K562 (cell line): ENCODE measurements around the gene TMEM158. TPM values are rescaled to one million over a fixed set of nuclear protein-coding genes. Genes with fewer than 3 reads are reported as not detected.

ENCODE experiments used
- CCNT2 ChIP-seq: IDR thresholded peaks from 2 replicates; pipeline ENCODE4 v1.6.1; 2011; ENCODE audit warnings: borderline replicate concordance, low read depth, mild to moderate bottlenecking, moderate library complexity, mixed read lengths, low read length; ENCODE audit not compliant: insufficient read length; ENCODE audit errors: extremely low read depth
- MAFF ChIP-seq: IDR thresholded peaks from 2 replicates; pipeline ENCODE4 v1.6.1; 2012; ENCODE audit warnings: low read length, improper control_type of control experiment
- MNT ChIP-seq, 2 experiments: fragments of 450-650 bp; conservative IDR thresholded peaks; 2 replicates each; pipeline ENCODE4 v1.6.1; 2017; ENCODE audit warnings: mild to moderate bottlenecking in 2 of 2, moderate library complexity in 2 of 2
- NR2C1 ChIP-seq, 2 experiments: fragments of 450-650 bp; IDR thresholded peaks; 2 replicates each; pipeline ENCODE4 v1.6.1; 2017; ENCODE audit warnings: mild to moderate bottlenecking in 2 of 2, antibody characterized with exemption in 1 of 2, inconsistent platforms in 1 of 2, missing compliant biosample characterization in 1 of 2, missing genetic modification characterization in 1 of 2
- PHTF2 ChIP-seq: fragments of 250-450 bp; sonication (Bioruptor Pico); IDR thresholded peaks from 2 replicates; pipeline ENCODE4 v1.5.0; 2021; ENCODE audit warnings: mild to moderate bottlenecking
- RBBP5 ChIP-seq: fragments of 200-600 bp; sonication (generic); IDR thresholded peaks from 2 replicates; pipeline ENCODE4 v1.6.1; 2012; ENCODE audit warnings: borderline replicate concordance, mild to moderate bottlenecking, low read length, control low read depth, inconsistent platforms; ENCODE audit not compliant: insufficient read depth, poor library complexity, severe bottlenecking
- RCOR1 ChIP-seq, 2 experiments: IDR thresholded peaks; 2 replicates each; pipeline ENCODE4 v1.6.1; 2012; ENCODE audit warnings: low read depth in 2 of 2, low read length in 2 of 2, borderline replicate concordance in 1 of 2, improper control_type of control experiment in 1 of 2
- RERE ChIP-seq: sonication (generic); formaldehyde crosslinking; IDR thresholded peaks from 2 replicates; pipeline ENCODE4 v1.8.0; 2023; ENCODE audit warnings: missing genetic modification reagents, mild to moderate bottlenecking, borderline replicate concordance
- ZNF318 ChIP-seq, 2 experiments: fragments of 450-650 bp; IDR thresholded peaks; 2 replicates each; pipeline ENCODE4 v1.6.1; 2016; ENCODE audit warnings: mild to moderate bottlenecking in 2 of 2, borderline replicate concordance in 1 of 2, low read depth in 1 of 2, moderate library complexity in 1 of 2
- polyA plus RNA-seq, 8 experiments: library from polyadenylated mRNA; depleted of rRNA in 4 of 8; stranded (reverse) in 5 of 8; unstranded in 3 of 8; fragments of >200 nt; fragmentation: Nextera tagmentation in 2 of 8; fragmentation: Illumina TruSeq in 1 of 8; extraction: Ambion mirVana in 2 of 8; extraction: Trizol in 1 of 8; gene quantifications; 2 replicates each; pipeline versions ENCODE4 v1.2.1 to v1.2.3, GENCODE V29; 2011 to 2014; ENCODE audit warnings: inconsistent platforms in 1 of 8, missing spikeins in 1 of 8
- total RNA-seq, 7 experiments: library from RNA; depleted of rRNA in 6 of 7; stranded (reverse); fragments of >200 nt in 6 of 7; fragmentation: Illumina TruSeq in 2 of 7; extraction: Trizol in 2 of 7; gene quantifications; 2 replicates each; pipeline versions ENCODE4 v1.2.1 to v1.2.3, GENCODE V29; 2011 to 2021; ENCODE audit warnings: low replicate concordance in 1 of 7

TMEM158 gene
- total and polyA plus RNA-seq, 9 of the 15 experiments (the other 6 are each of a cell fraction or from before 2014, with no cell fraction given) = 2.2 to 46.5 (median 8.4) TPM

GRCh38 chr3:45226206-45226915, at the start of gene TMEM158 (continued):
- peak in 1 of 2 experiments; percentile 50; a peak in 1 of 4 replicates for TF ChIP-seq MNT (conservative IDR thresholded peaks at IDR 0.05)
- no peak for TF ChIP-seq RERE (CRISPR knock-in tag)
- no peak for TF ChIP-seq MAFF
- peak in 1 of 2 experiments; percentile 6; a peak in 1 of 4 replicates for TF ChIP-seq RCOR1 (IDR thresholded peaks at IDR 0.05; ENCODE audit: borderline replicate concordance in 1 of 2, low read depth in 2 of 2, low read length in 2 of 2)
- TF ChIP-seq ZNF318 (IDR thresholded peaks at IDR 0.05; ENCODE audit: borderline replicate concordance in 1 of 2, low read depth in 1 of 2) = no peak
- TF ChIP-seq RBBP5 = peak; percentile 38
- TF ChIP-seq NR2C1 (IDR thresholded peaks at IDR 0.05) = no peak
- no peak for TF ChIP-seq NR2C1 (tag; IDR thresholded peaks at IDR 0.05)
- peak; percentile 65 for TF ChIP-seq CCNT2
- no peak for TF ChIP-seq PHTF2 (CRISPR knock-in tag)
